HCT116 (cell line): ENCODE data around the gene FUNDC2. TPM values are rescaled to one million over a fixed set of nuclear protein-coding genes. Genes with fewer than 3 reads are reported as not detected.

Source experiments
- ATAC-seq: fragments of 200-7000 bp; cut with Tn5 transposase; 2 replicates; pipeline ENCODE4 v1.9.1; 2020; ENCODE audit warnings: mild to moderate bottlenecking, moderate library complexity
- BruUV-seq: library from RNA; stranded (reverse); fragments of 400-500 nt; replicated peaks from 2 replicates; lab custom pipeline; 2021; lab: Mats Ljungman, UMichigan
- CTCF ChIA-PET: fragments of 300-600 bp; sonication (Branson Sonifier 250); formaldehyde crosslinking; loops from one replicate; lab custom pipeline; 2021; ENCODE audit warnings: antibody characterized with exemption; lab: Charles Lee
- POLR2A ChIA-PET: fragments of 300-600, 350-600 bp; sonication (Branson Sonifier 250); formaldehyde crosslinking; loops from one replicate; lab custom pipeline; 2021; ENCODE audit warnings: antibody characterized with exemption; lab: Charles Lee
- RAD21 ChIA-PET, 2 experiments: fragments of 300-600 bp; sonication (Branson Sonifier 250); formaldehyde crosslinking; loops; one replicate each; lab custom pipeline; 2023; ENCODE audit warnings: low total read pairs in 2 of 2; ENCODE audit not compliant: uncharacterized antibody in 2 of 2, unreplicated experiment in 2 of 2, low non-redundant PET in 1 of 2; lab: Charles Lee
- DNase-seq: peaks from one replicate; pipeline ENCODE4 v3.0.0-alpha.2; 2010; ENCODE audit warnings: low read depth, low spot score
- H2AFZ ChIP-seq: fragments of 200-600 bp; shearing (Covaris generic), sonication (generic); 2 replicates; pipeline ENCODE4 v1.6.1; 2017; ENCODE audit warnings: low read depth, mixed run types, mixed read lengths, antibody characterized with exemption, low read length; ENCODE audit not compliant: poor library complexity, severe bottlenecking
- H3K27ac ChIP-seq: 2 replicates; pipeline ENCODE4 v1.5.1; 2012; ENCODE audit warnings: low read depth, low read length
- H3K27me3 ChIP-seq: fragments of 200-600 bp; sonication (generic); 2 replicates; pipeline ENCODE4 v1.6.1; 2016; ENCODE audit warnings: mixed run types, low read length, mixed read lengths; ENCODE audit not compliant: insufficient read depth
- H3K36me3 ChIP-seq, 2 experiments: fragments of 200-500 bp in 1 of 2; fragments of 200-600 bp in 1 of 2; sonication (Bioruptor generic) in 1 of 2; sonication (generic) in 1 of 2; 2 replicates each; pipeline versions ENCODE4 v1.5.1 to v1.6.1; 2014 to 2016; ENCODE audit warnings: low read length in 2 of 2, inconsistent platforms in 1 of 2, mixed read lengths in 1 of 2, mixed run types in 1 of 2; ENCODE audit not compliant: insufficient read depth in 2 of 2, control insufficient read depth in 1 of 2
- H3K4me1 ChIP-seq, 2 experiments: fragments of 200-600 bp in 1 of 2; sonication (generic) in 1 of 2; 2 replicates each; pipeline versions ENCODE4 v1.5.1 to v1.6.1; 2012 to 2017; ENCODE audit warnings: low read length in 2 of 2, inconsistent platforms in 1 of 2, mild to moderate bottlenecking in 1 of 2, mixed read lengths in 1 of 2, mixed run types in 1 of 2, moderate library complexity in 1 of 2; ENCODE audit not compliant: insufficient read depth in 2 of 2, control insufficient read depth in 1 of 2
- H3K4me2 ChIP-seq: fragments of 200-600 bp; sonication (generic); 2 replicates; pipeline ENCODE4 v1.6.1; 2017; ENCODE audit warnings: mixed run types, low read length, mixed read lengths
- H3K4me3 ChIP-seq, 2 experiments: fragments of 200-600 bp in 1 of 2; sonication (generic) in 1 of 2; replicated peaks in 1 of 2; 2 replicates each; pipeline ENCODE4 v1.5.1; 2011 to 2016; ENCODE audit warnings: low read length in 2 of 2, control low read depth in 1 of 2, low read depth in 1 of 2, mild to moderate bottlenecking in 1 of 2, mixed read lengths in 1 of 2, mixed run types in 1 of 2
- H3K79me2 ChIP-seq: fragments of 200-600 bp; sonication (generic); 2 replicates; pipeline ENCODE4 v1.6.1; 2017; ENCODE audit warnings: mild to moderate bottlenecking, mixed run types, low read length, moderate library complexity, mixed read lengths; ENCODE audit not compliant: insufficient read depth
- H3K9ac ChIP-seq: fragments of 200-600 bp; sonication (generic); 2 replicates; pipeline ENCODE4 v1.6.1; 2016; ENCODE audit warnings: low read length, mixed read lengths
- H3K9me2 ChIP-seq: fragments of 200-600 bp; sonication (generic), shearing (Covaris generic); 2 replicates; pipeline ENCODE4 v1.6.1; 2017; ENCODE audit warnings: mixed run types, mild to moderate bottlenecking, moderate library complexity; ENCODE audit not compliant: insufficient read depth
- H3K9me3 ChIP-seq, 2 experiments: fragments of 200-500 bp in 1 of 2; fragments of 200-600 bp in 1 of 2; sonication (Bioruptor generic) in 1 of 2; sonication (generic) in 1 of 2; 2 replicates each; pipeline ENCODE4 v1.6.1; 2014 to 2017; ENCODE audit warnings: low read length in 2 of 2, mixed read lengths in 2 of 2, inconsistent platforms in 1 of 2, low read depth in 1 of 2, mild to moderate bottlenecking in 1 of 2, mixed run types in 1 of 2, moderate library complexity in 1 of 2; ENCODE audit not compliant: control insufficient read depth in 1 of 2, insufficient read depth in 1 of 2
- H4K20me1 ChIP-seq: fragments of 200-600 bp; sonication (generic), shearing (Covaris generic); 2 replicates; pipeline ENCODE4 v1.6.1; 2017; ENCODE audit warnings: mixed run types, mild to moderate bottlenecking, moderate library complexity; ENCODE audit not compliant: insufficient read depth
- EGR1 ChIP-seq: IDR thresholded peaks from 2 replicates; pipeline ENCODE4 v1.6.1; 2012; ENCODE audit warnings: low read depth
- ELF1 ChIP-seq: IDR thresholded peaks from 2 replicates; pipeline ENCODE4 v1.6.1; 2012; ENCODE audit warnings: low read depth, borderline replicate concordance
- EZH2 ChIP-seq: fragments of 200-600 bp; sonication (generic); IDR thresholded peaks from 2 replicates; pipeline ENCODE4 v1.6.1; 2017; ENCODE audit warnings: antibody characterized with exemption, mixed run types
- EZH2phosphoT487 ChIP-seq: fragments of 200-600 bp; IDR thresholded peaks from 2 replicates; pipeline ENCODE4 v1.6.1; 2018; ENCODE audit warnings: antibody characterized with exemption, borderline replicate concordance
- FOSL1 ChIP-seq: IDR thresholded peaks from 2 replicates; pipeline ENCODE4 v1.6.1; 2012; ENCODE audit warnings: low read depth
- POLR2A ChIP-seq: IDR thresholded peaks from 2 replicates; pipeline ENCODE4 v1.7.0; 2011; ENCODE audit warnings: borderline replicate concordance; ENCODE audit not compliant: insufficient read depth, insufficient read length; ENCODE audit errors: extremely low read depth
- RAD21 ChIP-seq: IDR thresholded peaks from 2 replicates; pipeline ENCODE4 v1.6.1; 2012; ENCODE audit warnings: low read depth, mild to moderate bottlenecking
- SIN3A ChIP-seq: IDR thresholded peaks from 2 replicates; pipeline ENCODE4 v1.6.1; 2012; ENCODE audit warnings: low read depth
- YY1 ChIP-seq: IDR thresholded peaks from 2 replicates; pipeline ENCODE4 v1.6.1; 2011; ENCODE audit warnings: low read length, low read depth, moderate library complexity, mild to moderate bottlenecking; ENCODE audit not compliant: insufficient replicate concordance; ENCODE audit errors: extremely low read depth
- ZFX ChIP-seq: fragments of 450-650 bp; IDR thresholded peaks from 2 replicates; pipeline ENCODE4 v1.6.1; 2017
- ZNF274 ChIP-seq: fragments of 200-500 bp; sonication (Bioruptor generic); IDR thresholded peaks from 2 replicates; pipeline ENCODE4 v1.6.1; 2014; ENCODE audit warnings: mild to moderate bottlenecking, low read depth, low read length, inconsistent platforms
- intact Hi-C: fragments of 100-400 bp; cut with micrococcal nuclease; formaldehyde crosslinking; loops from 2 replicates; pipeline ENCODE4 v1.10.0; 2022
- total RNA-seq: library from RNA; stranded (reverse); gene quantifications from one replicate; pipeline ENCODE4 v1.2.1, GENCODE V29; 2021; ENCODE audit not compliant: unreplicated experiment
- TF ChIP-seq, protein P1 (sequence below): IDR thresholded peaks from 2 replicates; pipeline ENCODE4 v1.6.1; 2011; ENCODE audit warnings: mild to moderate bottlenecking, low read length, moderate library complexity; ENCODE audit not compliant: insufficient replicate concordance; ENCODE audit errors: extremely low read depth
- TF ChIP-seq, protein P2 (sequence below), 3 experiments: fragments of 200-600 bp in 1 of 3; sonication (generic) in 1 of 3; IDR thresholded peaks in 2 of 3; conservative IDR thresholded peaks in 1 of 3; 2 replicates each; pipeline ENCODE4 v1.5.1; 2012 to 2017; ENCODE audit warnings: low read depth in 2 of 3, low read length in 2 of 3, antibody characterized with exemption in 1 of 3, borderline replicate concordance in 1 of 3, control low read depth in 1 of 3, mild to moderate bottlenecking in 1 of 3, mixed read lengths in 1 of 3, mixed run types in 1 of 3, moderate library complexity in 1 of 3; ENCODE audit not compliant: insufficient read depth in 1 of 3

The FUNDC2 gene
- total RNA-seq, 1 experiment from 2014 or later: 32.5 TPM

- TF ChIP-seq, protein P1, sequence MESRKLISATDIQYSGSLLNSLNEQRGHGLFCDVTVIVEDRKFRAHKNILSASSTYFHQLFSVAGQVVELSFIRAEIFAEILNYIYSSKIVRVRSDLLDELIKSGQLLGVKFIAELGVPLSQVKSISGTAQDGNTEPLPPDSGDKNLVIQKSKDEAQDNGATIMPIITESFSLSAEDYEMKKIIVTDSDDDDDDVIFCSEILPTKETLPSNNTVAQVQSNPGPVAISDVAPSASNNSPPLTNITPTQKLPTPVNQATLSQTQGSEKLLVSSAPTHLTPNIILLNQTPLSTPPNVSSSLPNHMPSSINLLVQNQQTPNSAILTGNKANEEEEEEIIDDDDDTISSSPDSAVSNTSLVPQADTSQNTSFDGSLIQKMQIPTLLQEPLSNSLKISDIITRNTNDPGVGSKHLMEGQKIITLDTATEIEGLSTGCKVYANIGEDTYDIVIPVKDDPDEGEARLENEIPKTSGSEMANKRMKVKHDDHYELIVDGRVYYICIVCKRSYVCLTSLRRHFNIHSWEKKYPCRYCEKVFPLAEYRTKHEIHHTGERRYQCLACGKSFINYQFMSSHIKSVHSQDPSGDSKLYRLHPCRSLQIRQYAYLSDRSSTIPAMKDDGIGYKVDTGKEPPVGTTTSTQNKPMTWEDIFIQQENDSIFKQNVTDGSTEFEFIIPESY: no peak
- TF ChIP-seq ZNF274: no peak
- TF ChIP-seq YY1: no peak
- no peak for TF ChIP-seq SIN3A
- TF ChIP-seq POLR2A: no peak
- TF ChIP-seq FOSL1: no peak
- no peak for TF ChIP-seq EZH2phosphoT487
- TF ChIP-seq, protein P2, sequence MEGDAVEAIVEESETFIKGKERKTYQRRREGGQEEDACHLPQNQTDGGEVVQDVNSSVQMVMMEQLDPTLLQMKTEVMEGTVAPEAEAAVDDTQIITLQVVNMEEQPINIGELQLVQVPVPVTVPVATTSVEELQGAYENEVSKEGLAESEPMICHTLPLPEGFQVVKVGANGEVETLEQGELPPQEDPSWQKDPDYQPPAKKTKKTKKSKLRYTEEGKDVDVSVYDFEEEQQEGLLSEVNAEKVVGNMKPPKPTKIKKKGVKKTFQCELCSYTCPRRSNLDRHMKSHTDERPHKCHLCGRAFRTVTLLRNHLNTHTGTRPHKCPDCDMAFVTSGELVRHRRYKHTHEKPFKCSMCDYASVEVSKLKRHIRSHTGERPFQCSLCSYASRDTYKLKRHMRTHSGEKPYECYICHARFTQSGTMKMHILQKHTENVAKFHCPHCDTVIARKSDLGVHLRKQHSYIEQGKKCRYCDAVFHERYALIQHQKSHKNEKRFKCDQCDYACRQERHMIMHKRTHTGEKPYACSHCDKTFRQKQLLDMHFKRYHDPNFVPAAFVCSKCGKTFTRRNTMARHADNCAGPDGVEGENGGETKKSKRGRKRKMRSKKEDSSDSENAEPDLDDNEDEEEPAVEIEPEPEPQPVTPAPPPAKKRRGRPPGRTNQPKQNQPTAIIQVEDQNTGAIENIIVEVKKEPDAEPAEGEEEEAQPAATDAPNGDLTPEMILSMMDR (IDR thresholded peaks at IDR 0.05 in 2 of 3, conservative IDR thresholded peaks at IDR 0.05 in 1 of 3; ENCODE audit: borderline replicate concordance in 1 of 3, insufficient read depth in 1 of 3, low read depth in 2 of 3, low read length in 2 of 3): no peak
- no peak for TF ChIP-seq EZH2
- TF ChIP-seq RAD21: no peak
- TF ChIP-seq, all 23 proteins: peak for 0
Observed at GRCh38 chrX:155054255-155054654, 27.6 kb downstream of the FUNDC2 start (continued).

- H3K9me3 ChIP-seq: no peaks in the 10 kb centered on the region
- H3K9me2 ChIP-seq: no peaks in the 10 kb centered on the region
- TF ChIP-seq ELF1 (no peak), EGR1 (no peak), ZFX (no peak)
- BruUV-seq: no TSS peak
- no peaks in the 10 kb centered on the region for H3K27me3 ChIP-seq
- H3K4me2 ChIP-seq: no peak overlapping the region
- peaks cover 2 to 9% of the 10 kb centered on the region in 2 experiments; a peak in 1 of 4 replicates for H3K4me1 ChIP-seq
- no peaks in the 10 kb centered on the region for H4K20me1 ChIP-seq
- ChIA-PET RAD21 (no interaction called here), POLR2A (no interaction called here), CTCF (no interaction called here)
- H2AFZ ChIP-seq: no peak overlapping the region
- intact Hi-C loops: no loop called here
- no peaks in the 10 kb centered on the region for H3K79me2 ChIP-seq
- no peak overlapping the region for H3K9ac ChIP-seq
- H3K27ac ChIP-seq: no peak overlapping the region
- no peak for DNase-seq
- ATAC-seq: no peak
- no peak overlapping the region for H3K4me3 ChIP-seq
- H3K36me3 ChIP-seq: no peaks in the 10 kb centered on the region
Observed at GRCh38 chrX:155055494-155055893, 28.9 kb downstream of the FUNDC2 start.
